ENCODE data around the gene SHC3.

SHC3 gene

DNA sequence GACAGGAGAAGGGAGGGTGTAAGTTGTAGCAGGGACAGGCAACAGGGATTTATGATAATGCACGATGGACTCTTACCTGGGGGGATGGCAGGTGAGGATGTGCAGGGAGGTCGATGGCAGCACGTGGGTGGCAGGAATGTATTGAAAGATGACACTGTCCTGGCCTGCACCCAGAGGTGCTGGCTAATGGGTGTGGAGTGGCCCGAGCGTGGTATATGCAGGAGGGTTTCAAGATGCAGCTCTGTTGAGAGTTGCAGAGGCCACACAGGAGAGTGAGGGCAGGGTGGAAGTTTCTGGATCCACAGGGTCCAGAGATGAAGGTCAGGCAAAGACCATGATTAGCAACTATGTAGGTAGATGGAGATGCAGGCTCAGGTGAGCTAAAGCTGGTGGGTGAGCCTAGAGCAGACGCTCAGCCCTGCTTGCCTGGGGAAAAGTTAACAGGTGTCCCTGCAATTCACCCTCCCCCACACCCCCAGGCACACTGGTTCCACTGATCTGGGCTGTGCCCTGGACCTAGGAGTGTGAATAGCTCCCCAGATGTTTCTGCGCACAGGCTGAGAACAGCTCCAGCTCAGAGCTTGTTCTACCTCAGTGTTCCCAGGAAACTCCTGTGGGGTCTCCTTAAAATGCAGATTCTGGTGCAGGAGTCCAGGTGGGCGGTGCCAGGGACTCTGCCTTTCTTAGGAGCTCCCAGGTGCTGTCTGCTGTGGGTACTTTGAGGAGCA, 208.8 kb downstream of the SHC3 start:
- no peak for DNase-seq (ENCODE audit: low read depth)
- TF ChIP-seq, protein P1, sequence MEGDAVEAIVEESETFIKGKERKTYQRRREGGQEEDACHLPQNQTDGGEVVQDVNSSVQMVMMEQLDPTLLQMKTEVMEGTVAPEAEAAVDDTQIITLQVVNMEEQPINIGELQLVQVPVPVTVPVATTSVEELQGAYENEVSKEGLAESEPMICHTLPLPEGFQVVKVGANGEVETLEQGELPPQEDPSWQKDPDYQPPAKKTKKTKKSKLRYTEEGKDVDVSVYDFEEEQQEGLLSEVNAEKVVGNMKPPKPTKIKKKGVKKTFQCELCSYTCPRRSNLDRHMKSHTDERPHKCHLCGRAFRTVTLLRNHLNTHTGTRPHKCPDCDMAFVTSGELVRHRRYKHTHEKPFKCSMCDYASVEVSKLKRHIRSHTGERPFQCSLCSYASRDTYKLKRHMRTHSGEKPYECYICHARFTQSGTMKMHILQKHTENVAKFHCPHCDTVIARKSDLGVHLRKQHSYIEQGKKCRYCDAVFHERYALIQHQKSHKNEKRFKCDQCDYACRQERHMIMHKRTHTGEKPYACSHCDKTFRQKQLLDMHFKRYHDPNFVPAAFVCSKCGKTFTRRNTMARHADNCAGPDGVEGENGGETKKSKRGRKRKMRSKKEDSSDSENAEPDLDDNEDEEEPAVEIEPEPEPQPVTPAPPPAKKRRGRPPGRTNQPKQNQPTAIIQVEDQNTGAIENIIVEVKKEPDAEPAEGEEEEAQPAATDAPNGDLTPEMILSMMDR (IDR thresholded peaks at IDR 0.05; ENCODE audit: control insufficient read depth, insufficient read depth, low read depth, low read length, missing control alignments): no peak
- H3K4me3 ChIP-seq (ENCODE audit: control insufficient read depth, low read depth, low read length): no peak overlapping the region

DNA sequence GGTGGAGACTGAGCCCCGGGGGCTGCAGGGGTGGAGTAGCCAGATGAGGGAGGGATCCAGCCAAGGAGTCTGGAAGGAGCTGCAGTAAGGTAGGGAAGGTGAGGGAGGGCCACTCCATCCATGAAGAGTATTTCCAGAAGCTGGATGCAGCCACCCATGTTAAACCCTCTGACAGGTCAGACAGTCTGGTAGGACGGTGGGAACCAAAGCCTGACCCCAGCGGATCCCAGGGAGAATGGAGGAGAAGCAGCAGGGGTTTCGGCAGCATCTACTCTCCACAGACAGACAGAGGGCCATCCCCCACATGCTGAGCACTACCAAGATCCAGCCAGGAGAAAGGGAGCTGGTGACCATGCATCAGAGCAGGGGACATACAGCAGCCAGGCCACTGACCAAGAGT, 209.8 kb downstream of the SHC3 start:
- H3K4me3 ChIP-seq (ENCODE audit: control insufficient read depth, low read depth, low read length): no peak overlapping the region
- TF ChIP-seq, protein P1 (IDR thresholded peaks at IDR 0.05; ENCODE audit: control insufficient read depth, insufficient read depth, low read depth, low read length, missing control alignments): no peak

DNA sequence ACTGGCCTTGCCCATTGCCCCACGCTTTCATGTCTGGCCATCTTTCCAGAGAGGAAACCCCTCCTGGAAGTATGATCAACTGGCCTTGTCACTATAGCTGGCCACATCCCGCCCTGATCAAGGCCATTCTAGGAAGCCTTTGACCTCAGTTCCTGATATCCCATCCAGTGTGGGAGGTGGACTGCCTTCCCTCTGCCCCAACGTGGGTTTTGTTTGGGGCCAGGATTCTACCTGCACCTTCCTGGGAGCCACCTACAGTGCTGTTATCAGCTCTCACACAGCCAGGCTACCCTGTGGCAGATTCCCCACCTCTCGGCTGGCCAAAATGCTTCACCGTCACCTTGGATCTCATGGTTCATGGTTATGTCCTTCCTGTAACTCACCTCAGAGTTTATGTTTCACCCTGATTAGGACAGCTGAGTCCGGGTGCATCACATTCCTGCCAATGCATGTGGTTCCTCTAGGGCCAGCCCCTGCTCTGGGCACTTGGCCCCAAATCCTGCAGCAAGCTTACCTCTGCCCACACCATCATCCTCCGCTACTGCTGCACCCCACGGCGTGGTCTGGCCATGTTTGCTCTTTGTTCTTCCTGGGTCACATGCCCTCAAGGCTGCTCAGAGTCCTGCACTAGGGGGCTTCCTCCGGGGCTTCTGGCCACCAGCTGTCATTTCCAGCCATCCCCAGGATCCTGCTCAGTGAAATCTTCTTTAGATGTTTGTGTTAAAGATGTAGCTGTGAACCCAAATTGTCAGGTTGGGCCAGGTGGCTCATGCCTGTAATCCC, 211.5 kb downstream of the SHC3 start:
- H3K4me3 ChIP-seq (ENCODE audit: control insufficient read depth, low read depth, low read length): no peak overlapping the region
- no peak for DNase-seq (ENCODE audit: low read depth)
- TF ChIP-seq, protein P1 (IDR thresholded peaks at IDR 0.05; ENCODE audit: control insufficient read depth, insufficient read depth, low read depth, low read length, missing control alignments): no peak

More for the DNA sequence above, 209.8 kb downstream of the SHC3 start:
- DNase-seq (ENCODE audit: low read depth): no peak

DNA sequence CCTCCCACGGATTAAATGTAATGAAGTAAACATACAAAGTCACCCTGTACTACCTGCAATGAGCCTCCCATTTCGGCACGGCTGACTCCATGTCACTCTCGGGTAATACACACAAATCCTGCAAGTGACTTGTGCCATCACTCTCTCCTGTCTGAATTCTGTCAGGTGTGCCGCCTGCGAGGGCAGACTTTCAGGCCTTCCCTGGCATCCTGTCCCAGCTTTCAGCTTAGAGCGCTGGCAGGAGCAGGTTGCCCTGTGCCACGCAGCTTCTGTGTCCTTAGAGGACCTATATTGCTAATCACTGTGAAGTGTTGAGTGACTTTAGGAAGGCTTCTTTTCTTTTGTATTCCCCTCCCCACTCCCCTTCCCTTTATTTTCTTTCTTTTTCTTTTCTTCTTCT, 213.1 kb downstream of the SHC3 start:
- DNase-seq (ENCODE audit: low read depth): no peak
- H3K4me3 ChIP-seq (ENCODE audit: control insufficient read depth, low read depth, low read length): no peak overlapping the region
- TF ChIP-seq, protein P1 (IDR thresholded peaks at IDR 0.05; ENCODE audit: control insufficient read depth, insufficient read depth, low read depth, low read length, missing control alignments): no peak

DNA sequence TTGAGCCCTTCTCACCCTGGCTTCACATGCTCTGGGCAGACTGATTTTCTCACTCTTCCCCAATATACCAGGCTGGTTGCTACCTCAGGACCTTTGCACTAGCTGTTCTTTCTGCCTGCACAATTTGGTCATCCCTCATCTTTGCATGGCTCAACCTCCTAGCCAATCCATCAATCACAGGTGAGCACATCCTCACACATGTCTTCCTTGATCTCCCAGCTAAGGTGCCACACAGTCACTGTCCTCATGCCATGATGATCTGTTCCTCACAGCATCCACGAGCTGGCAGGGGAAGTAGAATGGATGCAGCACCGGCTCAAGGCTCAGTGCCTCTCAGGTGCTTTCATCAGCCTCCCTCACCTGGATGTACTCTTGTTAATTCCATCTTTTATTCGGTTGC, 218.0 kb downstream of the SHC3 start:
- TF ChIP-seq, protein P1 (IDR thresholded peaks at IDR 0.05; ENCODE audit: control insufficient read depth, insufficient read depth, low read depth, low read length, missing control alignments): no peak
- DNase-seq (ENCODE audit: low read depth): no peak
- H3K4me3 ChIP-seq (ENCODE audit: control insufficient read depth, low read depth, low read length): no peak overlapping the region

DNA sequence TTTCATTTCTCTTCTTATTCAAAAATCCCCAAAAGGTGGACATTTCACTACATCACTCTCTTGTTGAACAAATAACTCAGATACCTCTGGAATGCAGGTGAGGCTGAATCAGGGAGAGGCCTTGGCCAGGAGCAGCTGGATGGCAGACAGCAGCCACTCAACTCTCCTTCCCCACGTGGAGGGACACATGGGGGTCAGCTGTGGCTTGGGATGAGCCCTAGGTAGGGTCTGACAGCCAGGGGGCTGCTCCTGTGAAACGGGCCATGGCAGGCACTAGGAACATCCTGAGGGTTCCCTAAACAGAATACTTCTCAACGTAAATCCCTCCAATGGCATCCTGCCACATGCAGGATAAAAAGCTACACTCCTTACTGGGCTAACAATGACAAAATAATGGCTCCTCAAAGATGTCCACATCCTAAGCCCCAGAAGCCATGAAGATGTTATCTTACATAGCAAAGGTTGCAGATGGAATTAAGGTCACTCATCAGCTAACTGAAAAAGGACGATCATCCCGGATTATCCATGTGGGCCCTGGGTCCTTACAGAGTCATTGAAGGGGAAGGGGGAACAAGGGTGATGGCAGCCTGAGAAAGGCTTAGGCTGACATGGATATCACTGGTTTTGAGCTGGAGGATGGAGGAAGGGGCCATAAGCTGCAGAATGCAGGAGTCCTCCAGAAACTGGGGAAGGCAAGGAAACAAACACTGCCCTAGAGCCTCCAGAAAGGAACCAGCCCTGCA, 218.7 kb downstream of the SHC3 start:
- TF ChIP-seq, protein P1 (IDR thresholded peaks at IDR 0.05; ENCODE audit: control insufficient read depth, insufficient read depth, low read depth, low read length, missing control alignments): no peak
- no peak overlapping the region for H3K4me3 ChIP-seq (ENCODE audit: control insufficient read depth, low read depth, low read length)
- no peak for DNase-seq (ENCODE audit: low read depth)

Data from AG09309 (cell line).